Ovary (tissue), 3 donors: ENCODE data around the gene COPZ1.
"Not testable (repeated sequence)": the region's sequence is repeated elsewhere in the genome, so short reads cannot be mapped to it uniquely, and the experiment has no call there.

Source experiments
- EP300 ChIP-seq: sonication (generic); formaldehyde crosslinking; IDR thresholded peaks from one replicate; pipeline ENCODE4 v1.6.1; 2017; ENCODE audit warnings: antibody characterized with exemption
- POLR2A ChIP-seq: fragments of 450-650 bp; IDR thresholded peaks from one replicate; pipeline ENCODE4 v1.6.1; 2017; ENCODE audit warnings: antibody characterized with exemption, mild to moderate bottlenecking, moderate library complexity
- TF ChIP-seq, protein P1 (sequence below), 3 donors: fragments of 450-650 bp in 2 of 3; fragments of 200-600 bp in 1 of 3; IDR thresholded peaks; one replicate each; pipeline versions ENCODE4 v1.5.1 to v1.8.0; 2016 to 2022; ENCODE audit warnings: antibody characterized with exemption in 3 of 3, mild to moderate bottlenecking in 1 of 3
- donor health status: DM: no; HTN: no; CAD: no.

DNA sequence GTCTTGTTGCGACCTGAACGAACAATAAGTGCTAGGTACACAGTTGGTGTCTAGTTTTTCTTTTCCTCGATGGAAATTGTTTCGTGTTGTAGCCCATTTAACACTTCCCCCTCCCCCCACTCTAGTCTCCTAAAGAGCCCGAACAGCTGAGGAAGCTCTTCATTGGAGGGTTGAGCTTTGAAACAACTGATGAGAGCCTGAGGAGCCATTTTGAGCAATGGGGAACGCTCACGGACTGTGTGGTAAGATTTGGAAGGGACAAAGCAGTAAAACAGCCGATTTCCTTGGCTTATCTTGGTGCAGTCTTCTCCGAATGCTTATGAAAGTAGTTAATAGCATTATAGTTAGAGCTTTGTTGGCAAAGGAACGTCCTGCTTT is 43.7 kb upstream of the COPZ1 start:
- TF ChIP-seq POLR2A, EP300: not testable (repeated sequence)
- TF ChIP-seq, protein P1, sequence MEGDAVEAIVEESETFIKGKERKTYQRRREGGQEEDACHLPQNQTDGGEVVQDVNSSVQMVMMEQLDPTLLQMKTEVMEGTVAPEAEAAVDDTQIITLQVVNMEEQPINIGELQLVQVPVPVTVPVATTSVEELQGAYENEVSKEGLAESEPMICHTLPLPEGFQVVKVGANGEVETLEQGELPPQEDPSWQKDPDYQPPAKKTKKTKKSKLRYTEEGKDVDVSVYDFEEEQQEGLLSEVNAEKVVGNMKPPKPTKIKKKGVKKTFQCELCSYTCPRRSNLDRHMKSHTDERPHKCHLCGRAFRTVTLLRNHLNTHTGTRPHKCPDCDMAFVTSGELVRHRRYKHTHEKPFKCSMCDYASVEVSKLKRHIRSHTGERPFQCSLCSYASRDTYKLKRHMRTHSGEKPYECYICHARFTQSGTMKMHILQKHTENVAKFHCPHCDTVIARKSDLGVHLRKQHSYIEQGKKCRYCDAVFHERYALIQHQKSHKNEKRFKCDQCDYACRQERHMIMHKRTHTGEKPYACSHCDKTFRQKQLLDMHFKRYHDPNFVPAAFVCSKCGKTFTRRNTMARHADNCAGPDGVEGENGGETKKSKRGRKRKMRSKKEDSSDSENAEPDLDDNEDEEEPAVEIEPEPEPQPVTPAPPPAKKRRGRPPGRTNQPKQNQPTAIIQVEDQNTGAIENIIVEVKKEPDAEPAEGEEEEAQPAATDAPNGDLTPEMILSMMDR (IDR thresholded peaks at IDR 0.05) = not testable (repeated sequence)
